ENCODE measurements around the gene CPA3. TPM values are rescaled to one million over a fixed set of nuclear protein-coding genes. Genes with fewer than 3 reads are reported as not detected.

The CPA3 gene
- total and polyA plus RNA-seq, 9 donors: 0.89 to 22.2 (median 3.1) TPM; not detected in 3

- Histone ChIP-seq H3K27ac (no peak overlapping the region), H3K4me3 (no peak overlapping the region), H3K36me3 (no peaks in the 10 kb centered on the region), H3K27me3 (no peaks in the 10 kb centered on the region), H3K9me3 (no peaks in the 10 kb centered on the region), H3K4me1 (ENCODE audit: insufficient read depth) (no peaks in the 10 kb centered on the region)
- TF ChIP-seq POLR2A (IDR thresholded peaks at IDR 0.05): no peak
- TF ChIP-seq EP300 (IDR thresholded peaks at IDR 0.05): no peak
- TF ChIP-seq CTCF (IDR thresholded peaks at IDR 0.05): no peak
- intact Hi-C loops (cut with DNase I): no loop called here
- WGBS, 3 donors: 72 to 89% (median 87%) methylated on average over 4 of the region's 4 CpGs
- DNase-seq: no peak
Measured at GRCh38 chr3:148866261-148866660, 1.2 kb downstream of the CPA3 start.

GRCh38 chr3:148873270-148873927 is 8.3 kb downstream of the CPA3 start:
- WGBS, 3 donors: 84 to 97% (median 86%) methylated on average over 9 of the region's 9 CpGs
- Histone ChIP-seq H3K27me3 (no peaks in the 10 kb centered on the region), H3K36me3 (no peaks in the 10 kb centered on the region), H3K4me3 (no peak overlapping the region), H3K27ac (no peak overlapping the region), H3K9me3 (no peaks in the 10 kb centered on the region), H3K4me1 (ENCODE audit: insufficient read depth) (no peaks in the 10 kb centered on the region)
- intact Hi-C loops (cut with DNase I): loop anchor here in 1 of 4 donors (5.0 kb wide), 1 partner anchor 69 kb away; no protein-coding TSS in a partner anchor
- TF ChIP-seq POLR2A (IDR thresholded peaks at IDR 0.05) (no peak), EP300 (IDR thresholded peaks at IDR 0.05) (no peak)
- no peak for DNase-seq

- H3K27ac ChIP-seq: no peak overlapping the region
- H3K9me3 ChIP-seq: no peaks in the 10 kb centered on the region
- WGBS, 3 donors: 16 to 43% (median 30%) methylated on average over 1 of the region's 1 CpG
- DNase-seq: no peak
- no peaks in the 10 kb centered on the region for H3K4me1 ChIP-seq (ENCODE audit: insufficient read depth)
- intact Hi-C loops (cut with DNase I): loop anchor here in 1 of 4 donors (5.0 kb wide), 1 partner anchor 68 kb away; no protein-coding TSS in a partner anchor
- TF ChIP-seq EP300 (IDR thresholded peaks at IDR 0.05): no peak
- TF ChIP-seq CTCF (IDR thresholded peaks at IDR 0.05): no peak
- TF ChIP-seq POLR2A (IDR thresholded peaks at IDR 0.05): no peak
- H3K4me3 ChIP-seq: no peak overlapping the region
- H3K36me3 ChIP-seq: no peaks in the 10 kb centered on the region
- no peaks in the 10 kb centered on the region for H3K27me3 ChIP-seq
Measured at GRCh38 chr3:148873977-148874376, 8.9 kb downstream of the CPA3 start.

- Histone ChIP-seq H3K27ac (no peak overlapping the region), H3K36me3 (no peaks in the 10 kb centered on the region), H3K27me3 (no peaks in the 10 kb centered on the region), H3K4me3 (no peak overlapping the region), H3K9me3 (no peaks in the 10 kb centered on the region), H3K4me1 (ENCODE audit: insufficient read depth) (no peaks in the 10 kb centered on the region)
- intact Hi-C loops (cut with DNase I): no loop called here
- TF ChIP-seq CTCF (IDR thresholded peaks at IDR 0.05): no peak
- TF ChIP-seq POLR2A (IDR thresholded peaks at IDR 0.05): no peak
- TF ChIP-seq EP300 (IDR thresholded peaks at IDR 0.05): no peak
- no peak for DNase-seq
Measured at GRCh38 chr3:148878095-148878494, 13.0 kb downstream of the CPA3 start.

GRCh38 chr3:148879256-148879655 is 14.2 kb downstream of the CPA3 start:
- intact Hi-C loops (cut with DNase I): no loop called here
- Histone ChIP-seq H3K4me3 (no peak overlapping the region), H3K36me3 (no peaks in the 10 kb centered on the region), H3K27me3 (no peaks in the 10 kb centered on the region), H3K27ac (no peak overlapping the region), H3K4me1 (ENCODE audit: insufficient read depth) (peaks cover 3% of the 10 kb centered on the region), H3K9me3 (no peaks in the 10 kb centered on the region)
- TF ChIP-seq CTCF (IDR thresholded peaks at IDR 0.05) (no peak), POLR2A (IDR thresholded peaks at IDR 0.05) (no peak)
- DNase-seq: no peak

Measured in ovary (tissue), 9 donors.